Spleen (tissue), 11 donors: ENCODE data around the gene FAM120B. TPM values are rescaled to one million over a fixed set of nuclear protein-coding genes. Genes with fewer than 3 reads are reported as not detected.

Source experiments
- DNase-seq: peaks from one replicate; pipeline ENCODE4 v3.0.0-alpha.2; 2020
- H3K27ac ChIP-seq, 8 donors: fragments of 200-600 bp; sonication (generic) in 7 of 8; 1 replicate in 4 of 8; 2 replicates in 4 of 8; pipeline versions ENCODE4 v1.5.0 to v1.8.0; 2016 to 2021; ENCODE audit warnings: inconsistent platforms in 4 of 8, mild to moderate bottlenecking in 4 of 8, moderate library complexity in 1 of 8
- H3K27me3 ChIP-seq, 7 donors: fragments of 200-600 bp; sonication (generic) in 6 of 7; replicated peaks in 1 of 7; 1 replicate in 4 of 7; 2 replicates in 3 of 7; pipeline versions ENCODE4 v1.5.0 to v1.8.0; 2016 to 2021; ENCODE audit warnings: inconsistent platforms in 3 of 7, mild to moderate bottlenecking in 1 of 7
- H3K36me3 ChIP-seq, 6 donors: fragments of 200-600 bp; sonication (generic) in 5 of 6; 1 replicate in 4 of 6; 2 replicates in 2 of 6; pipeline versions ENCODE4 v1.5.0 to v1.8.0; 2016 to 2021; ENCODE audit warnings: inconsistent platforms in 2 of 6
- H3K4me1 ChIP-seq, 6 donors: fragments of 200-600 bp; sonication (generic) in 5 of 6; 1 replicate in 3 of 6; 2 replicates in 3 of 6; pipeline versions ENCODE4 v1.5.0 to v1.8.0; 2016 to 2021; ENCODE audit warnings: inconsistent platforms in 3 of 6
- H3K4me3 ChIP-seq, 8 donors: fragments of 200-600 bp; sonication (generic) in 7 of 8; 1 replicate in 4 of 8; 2 replicates in 4 of 8; pipeline versions ENCODE4 v1.5.0 to v1.8.0; 2016 to 2021; ENCODE audit warnings: inconsistent platforms in 4 of 8, mild to moderate bottlenecking in 4 of 8, moderate library complexity in 2 of 8
- H3K9me3 ChIP-seq, 8 donors: fragments of 200-600 bp; sonication (generic) in 7 of 8; 1 replicate in 4 of 8; 2 replicates in 4 of 8; pipeline versions ENCODE4 v1.5.0 to v1.8.0; 2016 to 2021; ENCODE audit warnings: inconsistent platforms in 4 of 8
- POLR2A ChIP-seq, 3 donors: fragments of 450-650 bp; IDR thresholded peaks; one replicate each; pipeline ENCODE4 v1.5.1; 2017; ENCODE audit warnings: antibody characterized with exemption in 3 of 3, mild to moderate bottlenecking in 1 of 3
- POLR2AphosphoS5 ChIP-seq, 3 donors: sonication (generic); formaldehyde crosslinking; IDR thresholded peaks; one replicate each; pipeline ENCODE4 v1.5.1; 2017; ENCODE audit warnings: antibody characterized with exemption in 3 of 3
- WGBS, 5 donors: extraction: QIAGEN DNeasy Blood & Tissue Kit in 3 of 5; methylation state at CpG; one replicate each; pipeline versions ENCODE4 v1.1.5 to v1.1.7; 2013 to 2018; 5-methylcytosine and 5-hydroxymethylcytosine counted together
- intact Hi-C: fragments of 100-400 bp; cut with DNase I; formaldehyde crosslinking; loops from one replicate; pipeline ENCODE4 v1.15.0; 2023; ENCODE audit warnings: low total_unique reads
- polyA plus RNA-seq, 3 donors: library from polyadenylated mRNA; stranded (reverse); fragments of 200-250 nt; gene quantifications; one replicate each; pipeline ENCODE4 v1.2.1, GENCODE V29; 2013
- total RNA-seq, 7 donors: library from RNA; depleted of rRNA in 3 of 7; stranded (reverse); fragments of >200 nt in 3 of 7; fragmentation: NEBNext Ultra II Directional in 4 of 7; extraction: Animal tissue kit (Norgen Biotek cat#: 25700) in 4 of 7; gene quantifications; one replicate each; pipeline versions ENCODE4 v1.1.0 to v1.2.1, GENCODE V29; 2016 to 2021
- TF ChIP-seq, protein P1 (sequence below), 11 experiments: fragments of 200-600 bp in 7 of 11; fragments of 450-650 bp in 4 of 11; sonication (generic) in 4 of 11; IDR thresholded peaks in 8 of 11; conservative IDR thresholded peaks in 3 of 11; 1 replicate in 7 of 11; 2 replicates in 4 of 11; pipeline versions ENCODE4 v1.4.0 to v1.8.0; 2016 to 2021; ENCODE audit warnings: antibody characterized with exemption in 11 of 11, inconsistent platforms in 4 of 11, mild to moderate bottlenecking in 1 of 11
- donor health status: healthy with polysubstance abuse.
- donor health status: DM: no; HTN: no; CAD: no; lungs with moderate emphysema.
- donor health status: DM: no; HTN: no; CAD: no.
- donor health status: Bipolar disorder and iron deficiency.
- donor health status: healthy.
- donor health status: DM: no; HTN: no; CAD: no.
- donor health status: DM: yes; HTN: yes; CAD: no.

Gene FAM120B
- total and polyA plus RNA-seq, 10 donors = 7.6 to 41.2 (median 26.8) TPM

DNA sequence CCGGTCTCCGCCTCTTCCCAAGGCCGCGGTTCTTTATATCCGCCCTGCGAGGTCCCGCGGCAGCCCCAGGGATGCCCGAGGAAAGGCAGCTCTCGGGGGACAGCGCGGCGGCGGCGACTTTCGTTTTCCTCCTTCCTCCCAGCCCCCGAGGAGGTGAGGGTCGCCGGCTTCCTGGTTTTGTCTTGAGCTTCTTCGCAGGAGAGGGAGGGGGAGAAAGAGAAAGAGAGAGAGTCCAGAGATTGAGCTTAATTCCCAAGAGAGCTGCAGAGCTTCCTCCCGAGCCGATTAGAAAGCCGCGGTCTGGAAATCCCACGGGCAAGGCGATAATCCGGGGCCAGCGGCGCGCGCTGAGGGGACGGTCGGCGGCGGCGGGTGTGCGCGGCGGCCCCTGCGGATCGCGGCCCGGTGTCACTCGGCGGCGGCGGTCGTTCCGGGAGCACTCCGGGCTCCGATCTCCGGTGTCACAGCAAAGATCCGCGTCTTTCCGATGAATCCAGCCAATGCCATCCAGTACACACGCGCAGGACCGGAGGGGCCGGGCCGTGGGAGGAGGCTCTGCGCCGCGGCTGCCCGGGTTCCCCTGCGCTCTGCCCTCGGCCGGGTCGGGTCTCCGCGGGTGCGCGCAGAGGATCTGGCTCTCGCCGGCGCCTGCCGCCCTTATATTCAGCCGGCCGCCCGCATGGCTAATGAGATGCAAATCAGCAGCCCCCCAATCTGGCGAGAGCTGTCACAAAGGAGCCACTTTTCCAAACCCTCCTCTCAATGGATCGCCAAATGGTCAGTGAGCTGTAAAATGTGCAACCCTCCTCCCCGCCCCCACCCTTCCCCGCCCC is 16.0 kb upstream of the FAM120B start, which contains the start of gene DLL1:
Gene DLL1 (minus strand): TSS at position 783 of the 833 bp plus-strand sequence. CDS start 939 bp downstream, outside the sequence.
- Histone ChIP-seq H3K27ac (peak within 1 kb of the TSS; percentile 35 to 84 (median 80)), H3K27me3 (peaks cover 0 to 100% (median 61%) of the 10 kb centered on the region in 7 donors)

DNA sequence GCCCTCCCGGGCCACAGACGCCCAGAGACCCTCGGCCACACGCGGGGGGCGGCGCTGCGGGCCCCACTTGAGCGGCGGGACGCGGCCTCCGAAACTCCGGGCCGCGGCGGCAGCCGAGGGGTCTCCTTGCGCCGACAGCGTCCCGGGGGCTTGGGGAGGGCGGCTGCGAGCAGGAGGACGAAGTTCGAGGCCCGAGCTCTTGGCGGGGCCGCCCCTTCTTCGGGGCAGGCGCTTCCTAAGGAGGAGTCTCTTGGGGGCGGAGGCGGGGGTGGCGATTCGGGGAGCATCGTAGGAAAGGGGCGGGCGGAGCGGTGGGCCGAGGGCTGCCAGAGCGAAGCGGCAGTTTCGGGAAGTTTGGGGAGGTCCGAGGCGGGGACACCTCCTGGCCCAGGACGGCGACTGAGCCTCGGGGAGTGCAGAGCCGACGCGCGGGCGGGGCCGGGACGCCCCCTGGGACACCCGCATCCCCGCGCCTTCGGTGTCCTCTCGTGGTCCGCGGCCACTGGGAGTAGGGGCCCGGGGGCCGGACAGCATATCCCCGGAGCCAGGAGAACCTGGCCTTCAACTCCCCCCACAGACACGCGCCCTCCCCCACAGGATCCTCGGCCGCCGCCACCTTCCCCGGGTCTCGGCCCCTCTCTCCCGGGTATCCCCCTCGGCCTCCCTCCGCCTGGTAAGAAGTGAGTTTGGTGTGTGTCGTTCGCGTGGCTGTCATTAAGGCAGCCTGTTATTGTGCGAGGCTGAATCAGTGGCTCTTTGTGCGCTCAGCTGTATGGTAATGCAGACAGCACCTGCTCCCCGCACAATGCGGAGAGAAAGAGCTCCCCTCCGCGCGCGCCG is 15.1 kb upstream of the FAM120B start:
- Histone ChIP-seq H3K27me3 (peaks cover 5 to 100% (median 70%) of the 10 kb centered on the region in 7 donors), H3K36me3 (peaks cover 0 to 24% (median 2%) of the 10 kb centered on the region in 6 donors), H3K9me3 (no peaks in the 10 kb centered on the region), H3K4me1 (peaks cover 38 to 100% (median 80%) of the 10 kb centered on the region in 6 donors), H3K27ac (peak overlapping the region in 7 of 8 donors; percentile 29 to 84 (median 80)), H3K4me3 (peak overlapping the region; percentile 14 to 95 (median 78))
- DNase-seq = peak; percentile 89
- WGBS, 5 donors = 0 to 1% (median 1%) methylated on average over 44 to 87 of the region's 87 CpGs
- TF ChIP-seq POLR2A (IDR thresholded peaks at IDR 0.05) (no peak), POLR2AphosphoS5 (IDR thresholded peaks at IDR 0.05) (peak; percentile 43 to 84 (median 81))
- TF ChIP-seq, protein P1, sequence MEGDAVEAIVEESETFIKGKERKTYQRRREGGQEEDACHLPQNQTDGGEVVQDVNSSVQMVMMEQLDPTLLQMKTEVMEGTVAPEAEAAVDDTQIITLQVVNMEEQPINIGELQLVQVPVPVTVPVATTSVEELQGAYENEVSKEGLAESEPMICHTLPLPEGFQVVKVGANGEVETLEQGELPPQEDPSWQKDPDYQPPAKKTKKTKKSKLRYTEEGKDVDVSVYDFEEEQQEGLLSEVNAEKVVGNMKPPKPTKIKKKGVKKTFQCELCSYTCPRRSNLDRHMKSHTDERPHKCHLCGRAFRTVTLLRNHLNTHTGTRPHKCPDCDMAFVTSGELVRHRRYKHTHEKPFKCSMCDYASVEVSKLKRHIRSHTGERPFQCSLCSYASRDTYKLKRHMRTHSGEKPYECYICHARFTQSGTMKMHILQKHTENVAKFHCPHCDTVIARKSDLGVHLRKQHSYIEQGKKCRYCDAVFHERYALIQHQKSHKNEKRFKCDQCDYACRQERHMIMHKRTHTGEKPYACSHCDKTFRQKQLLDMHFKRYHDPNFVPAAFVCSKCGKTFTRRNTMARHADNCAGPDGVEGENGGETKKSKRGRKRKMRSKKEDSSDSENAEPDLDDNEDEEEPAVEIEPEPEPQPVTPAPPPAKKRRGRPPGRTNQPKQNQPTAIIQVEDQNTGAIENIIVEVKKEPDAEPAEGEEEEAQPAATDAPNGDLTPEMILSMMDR (IDR thresholded peaks at IDR 0.05 in 8 of 11, conservative IDR thresholded peaks at IDR 0.05 in 3 of 11) = no peak
- intact Hi-C loops = no loop called here

More for the DNA sequence above, 16.0 kb upstream of the FAM120B start, which contains the start of gene DLL1:
- Histone ChIP-seq H3K36me3 (peaks cover 0 to 34% (median 4%) of the 10 kb centered on the region in 6 donors), H3K4me1 (peaks cover 32 to 98% (median 74%) of the 10 kb centered on the region in 6 donors), H3K4me3 (peak within 1 kb of the TSS; percentile 75 to 95 (median 83)), H3K9me3 (no peaks in the 10 kb centered on the region)
- whole genome bisulfite sequencing, 5 donors = 0 to 1% (median 0%) methylated on average over 56 to 83 of the region's 83 CpGs
- intact Hi-C loops = no loop called here
- peak; percentile 87 to 97 (median 93) for TF ChIP-seq POLR2AphosphoS5 (IDR thresholded peaks at IDR 0.05)
- TF ChIP-seq POLR2A (IDR thresholded peaks at IDR 0.05) = peak; percentile 62 to 87 (median 84)
- TF ChIP-seq, protein P1 (IDR thresholded peaks at IDR 0.05 in 8 of 11, conservative IDR thresholded peaks at IDR 0.05 in 3 of 11) = no peak
- DNase-seq = peak; percentile 89

DNA sequence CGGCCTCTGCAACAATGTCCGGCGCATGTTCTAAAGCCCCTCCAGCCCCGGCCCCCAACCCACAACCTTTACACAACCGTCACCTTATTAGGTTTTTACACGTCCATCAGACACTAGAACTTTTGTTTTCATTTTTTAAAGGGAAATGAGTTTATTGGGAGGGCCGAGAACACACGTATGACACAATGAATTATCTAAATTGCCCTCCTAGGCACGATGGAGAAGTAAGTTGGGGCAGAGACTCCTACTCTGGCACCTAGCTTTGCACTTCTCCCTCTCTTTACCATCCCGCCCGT is 14.5 kb upstream of the FAM120B start:
- no peaks in the 10 kb centered on the region for H3K9me3 ChIP-seq
- H3K27me3 ChIP-seq = peaks cover 8 to 100% (median 76%) of the 10 kb centered on the region in 7 donors
- H3K4me1 ChIP-seq = peaks cover 40 to 100% (median 83%) of the 10 kb centered on the region in 6 donors
- TF ChIP-seq POLR2A (IDR thresholded peaks at IDR 0.05) (no peak), POLR2AphosphoS5 (IDR thresholded peaks at IDR 0.05) (no peak)
- TF ChIP-seq, protein P1 (IDR thresholded peaks at IDR 0.05 in 8 of 11, conservative IDR thresholded peaks at IDR 0.05 in 3 of 11) = no peak
- intact Hi-C loops = no loop called here
- peak overlapping the region in 7 of 8 donors; percentile 29 to 84 (median 80) for H3K27ac ChIP-seq
- H3K4me3 ChIP-seq = peak overlapping the region; percentile 14 to 95 (median 78)
- WGBS, 5 donors = 2 to 6% (median 3%) methylated on average over 11 of the region's 11 CpGs
- no peak for DNase-seq
- peaks cover 0 to 18% (median 2%) of the 10 kb centered on the region in 6 donors for H3K36me3 ChIP-seq
